NCI-H774 (cell line): Measurements from ENCODE around the gene GATAD2A.

ENCODE experiments used
- DNase-seq: peaks from one replicate; lab custom pipeline; 2025; lab: John Stamatoyannopoulos, UW

Gene GATAD2A

GRCh38 chr19:19545707-19546106 is 140.2 kb downstream of the GATAD2A start:
- no peak for DNase-seq

- DNase-seq, result no peak
Observed at GRCh38 chr19:19546751-19547162, 141.3 kb downstream of the GATAD2A start.

- no peak for DNase-seq
Observed at GRCh38 chr19:19547674-19548336, 142.3 kb downstream of the GATAD2A start.

- no peak for DNase-seq
Observed at GRCh38 chr19:19548915-19549759, 143.7 kb downstream of the GATAD2A start.

- DNase-seq, result no peak
Observed at GRCh38 chr19:19549804-19550464, 144.5 kb downstream of the GATAD2A start.

- DNase-seq, result no peak
Observed at GRCh38 chr19:19550485-19550929, 145.0 kb downstream of the GATAD2A start.

- DNase-seq, result no peak
Observed at GRCh38 chr19:19550972-19551852, 145.7 kb downstream of the GATAD2A start.

GRCh38 chr19:19551853-19552192 is 146.3 kb downstream of the GATAD2A start:
- DNase-seq, result no peak

- DNase-seq, result no peak
Observed at GRCh38 chr19:19552798-19553197, 147.3 kb downstream of the GATAD2A start.

GRCh38 chr19:19553670-19554069 is 148.2 kb downstream of the GATAD2A start:
- DNase-seq, result no peak

GRCh38 chr19:19554074-19555023 is 148.9 kb downstream of the GATAD2A start:
- peak; percentile 5 for DNase-seq

- DNase-seq, result no peak
Observed at GRCh38 chr19:19558055-19558454, 152.6 kb downstream of the GATAD2A start.
